ENCODE measurements around the gene ALKBH5.

ALKBH5 gene

DNA sequence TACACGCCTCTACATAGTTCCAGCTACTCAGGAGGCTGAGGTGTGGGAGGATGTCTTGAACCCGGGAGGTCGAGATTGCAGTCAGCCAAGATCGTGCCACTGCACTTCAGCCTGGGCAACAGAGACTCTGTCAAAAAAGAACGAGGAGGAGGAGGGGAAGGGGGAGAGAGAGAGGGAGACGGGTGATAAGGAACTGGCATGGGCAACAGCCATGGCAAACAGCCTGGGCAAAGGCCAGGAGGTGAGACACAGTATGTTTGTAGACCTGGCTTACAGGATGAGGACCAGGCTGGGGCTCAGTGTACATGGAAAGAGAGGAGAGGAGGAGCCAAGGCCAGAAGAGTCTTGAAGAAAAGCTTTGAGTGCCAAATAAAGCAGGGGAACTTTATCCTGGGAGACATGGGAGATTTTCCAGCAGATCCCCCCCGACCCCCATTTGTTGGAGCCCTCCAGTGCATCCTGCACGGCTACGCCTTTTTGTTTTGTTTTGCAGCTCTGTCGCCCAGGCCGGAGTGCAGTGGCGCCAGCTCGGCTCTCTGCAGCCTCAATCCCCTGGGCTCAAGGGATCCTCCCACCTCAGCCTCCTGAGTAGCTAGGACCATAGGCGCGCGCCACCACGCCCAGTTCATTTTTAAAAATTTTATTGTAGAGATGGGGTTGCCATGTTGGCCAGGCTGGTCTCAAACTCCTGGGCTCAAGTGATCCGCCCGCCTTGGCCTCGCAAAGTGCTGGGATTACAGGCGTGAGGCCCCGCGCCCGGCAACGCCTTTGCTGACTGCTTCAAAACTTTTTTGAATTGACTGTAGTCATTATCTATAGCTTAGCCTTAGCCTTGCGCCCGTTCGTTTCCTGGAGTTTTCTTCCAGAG, 1.3 kb upstream of the ALKBH5 start:
- TF ChIP-seq, protein P1, sequence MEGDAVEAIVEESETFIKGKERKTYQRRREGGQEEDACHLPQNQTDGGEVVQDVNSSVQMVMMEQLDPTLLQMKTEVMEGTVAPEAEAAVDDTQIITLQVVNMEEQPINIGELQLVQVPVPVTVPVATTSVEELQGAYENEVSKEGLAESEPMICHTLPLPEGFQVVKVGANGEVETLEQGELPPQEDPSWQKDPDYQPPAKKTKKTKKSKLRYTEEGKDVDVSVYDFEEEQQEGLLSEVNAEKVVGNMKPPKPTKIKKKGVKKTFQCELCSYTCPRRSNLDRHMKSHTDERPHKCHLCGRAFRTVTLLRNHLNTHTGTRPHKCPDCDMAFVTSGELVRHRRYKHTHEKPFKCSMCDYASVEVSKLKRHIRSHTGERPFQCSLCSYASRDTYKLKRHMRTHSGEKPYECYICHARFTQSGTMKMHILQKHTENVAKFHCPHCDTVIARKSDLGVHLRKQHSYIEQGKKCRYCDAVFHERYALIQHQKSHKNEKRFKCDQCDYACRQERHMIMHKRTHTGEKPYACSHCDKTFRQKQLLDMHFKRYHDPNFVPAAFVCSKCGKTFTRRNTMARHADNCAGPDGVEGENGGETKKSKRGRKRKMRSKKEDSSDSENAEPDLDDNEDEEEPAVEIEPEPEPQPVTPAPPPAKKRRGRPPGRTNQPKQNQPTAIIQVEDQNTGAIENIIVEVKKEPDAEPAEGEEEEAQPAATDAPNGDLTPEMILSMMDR (IDR thresholded peaks at IDR 0.05; ENCODE audit: control insufficient read depth, insufficient read depth, low read depth, low read length, missing control alignments), result no peak
- peak overlapping the region; percentile 62 for H3K4me3 ChIP-seq (ENCODE audit: control insufficient read depth, low read depth, low read length)
- no peak for DNase-seq (ENCODE audit: low read depth)

DNA sequence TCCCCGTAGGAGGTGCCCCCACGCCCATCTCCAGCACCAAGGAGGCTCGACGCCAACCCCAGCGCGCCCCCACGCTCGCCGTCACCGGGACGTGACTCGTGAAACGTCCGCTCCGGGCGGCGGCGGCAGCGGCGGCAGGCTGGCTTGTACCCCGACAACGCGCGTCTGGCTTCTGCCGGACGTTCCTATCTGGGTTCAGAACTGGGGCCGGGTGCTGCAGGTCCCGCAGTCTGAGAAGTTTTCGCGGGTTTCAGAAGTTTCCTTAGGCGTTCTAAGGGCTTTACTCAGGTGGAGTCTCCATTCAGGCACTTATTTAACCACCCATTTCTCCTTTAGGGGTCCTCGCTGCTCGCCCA, 672 bp upstream of the ALKBH5 start:
- peak; percentile 47 for DNase-seq (ENCODE audit: low read depth)
- TF ChIP-seq, protein P1 (IDR thresholded peaks at IDR 0.05; ENCODE audit: control insufficient read depth, insufficient read depth, low read depth, low read length, missing control alignments), result no peak
- H3K4me3 ChIP-seq (ENCODE audit: control insufficient read depth, low read depth, low read length), result peak overlapping the region; percentile 62

DNA sequence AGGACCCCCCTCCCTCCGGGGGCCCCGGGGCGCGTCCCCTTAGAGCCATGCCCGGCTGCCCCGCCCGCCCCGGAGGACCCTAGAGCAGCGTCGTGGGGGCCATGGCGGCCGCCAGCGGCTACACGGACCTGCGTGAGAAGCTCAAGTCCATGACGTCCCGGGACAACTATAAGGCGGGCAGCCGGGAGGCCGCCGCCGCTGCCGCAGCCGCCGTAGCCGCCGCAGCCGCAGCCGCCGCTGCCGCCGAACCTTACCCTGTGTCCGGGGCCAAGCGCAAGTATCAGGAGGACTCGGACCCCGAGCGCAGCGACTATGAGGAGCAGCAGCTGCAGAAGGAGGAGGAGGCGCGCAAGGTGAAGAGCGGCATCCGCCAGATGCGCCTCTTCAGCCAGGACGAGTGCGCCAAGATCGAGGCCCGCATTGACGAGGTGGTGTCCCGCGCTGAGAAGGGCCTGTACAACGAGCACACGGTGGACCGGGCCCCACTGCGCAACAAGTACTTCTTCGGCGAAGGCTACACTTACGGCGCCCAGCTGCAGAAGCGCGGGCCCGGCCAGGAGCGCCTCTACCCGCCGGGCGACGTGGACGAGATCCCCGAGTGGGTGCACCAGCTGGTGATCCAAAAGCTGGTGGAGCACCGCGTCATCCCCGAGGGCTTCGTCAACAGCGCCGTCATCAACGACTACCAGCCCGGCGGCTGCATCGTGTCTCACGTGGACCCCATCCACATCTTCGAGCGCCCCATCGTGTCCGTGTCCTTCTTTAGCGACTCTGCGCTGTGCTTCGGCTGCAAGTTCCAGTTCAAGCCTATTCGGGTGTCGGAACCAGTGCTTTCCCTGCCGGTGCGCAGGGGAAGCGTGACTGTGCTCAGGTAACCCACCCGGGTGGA, 759 bp downstream of the ALKBH5 start:
- TF ChIP-seq, protein P1 (IDR thresholded peaks at IDR 0.05; ENCODE audit: control insufficient read depth, insufficient read depth, low read depth, low read length, missing control alignments), result no peak
- H3K4me3 ChIP-seq (ENCODE audit: control insufficient read depth, low read depth, low read length), result peak overlapping the region; percentile 62
- DNase-seq (ENCODE audit: low read depth), result no peak

DNA sequence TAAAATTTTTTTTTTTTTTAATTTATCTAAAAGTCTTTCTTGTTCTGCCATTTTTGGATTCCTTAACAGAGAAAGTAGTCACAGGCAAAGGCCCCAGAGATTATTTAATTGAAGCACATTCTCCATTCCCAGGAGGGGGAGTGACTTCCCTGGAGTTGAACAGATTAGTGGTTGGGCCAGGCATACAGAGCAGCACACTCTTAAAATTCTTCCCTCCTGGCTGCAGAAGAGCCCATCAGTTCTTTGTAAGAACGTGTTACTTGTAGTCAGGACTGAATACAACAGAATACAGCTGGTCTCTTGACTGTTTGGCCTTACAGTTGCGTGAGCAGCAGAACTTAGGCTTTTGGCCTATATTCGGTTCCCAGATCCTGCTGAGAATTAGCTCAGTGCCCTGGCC, 1.8 kb downstream of the ALKBH5 start:
- peak overlapping the region; percentile 62 for H3K4me3 ChIP-seq (ENCODE audit: control insufficient read depth, low read depth, low read length)
- TF ChIP-seq, protein P1 (IDR thresholded peaks at IDR 0.05; ENCODE audit: control insufficient read depth, insufficient read depth, low read depth, low read length, missing control alignments), result no peak
- DNase-seq (ENCODE audit: low read depth), result no peak

DNA sequence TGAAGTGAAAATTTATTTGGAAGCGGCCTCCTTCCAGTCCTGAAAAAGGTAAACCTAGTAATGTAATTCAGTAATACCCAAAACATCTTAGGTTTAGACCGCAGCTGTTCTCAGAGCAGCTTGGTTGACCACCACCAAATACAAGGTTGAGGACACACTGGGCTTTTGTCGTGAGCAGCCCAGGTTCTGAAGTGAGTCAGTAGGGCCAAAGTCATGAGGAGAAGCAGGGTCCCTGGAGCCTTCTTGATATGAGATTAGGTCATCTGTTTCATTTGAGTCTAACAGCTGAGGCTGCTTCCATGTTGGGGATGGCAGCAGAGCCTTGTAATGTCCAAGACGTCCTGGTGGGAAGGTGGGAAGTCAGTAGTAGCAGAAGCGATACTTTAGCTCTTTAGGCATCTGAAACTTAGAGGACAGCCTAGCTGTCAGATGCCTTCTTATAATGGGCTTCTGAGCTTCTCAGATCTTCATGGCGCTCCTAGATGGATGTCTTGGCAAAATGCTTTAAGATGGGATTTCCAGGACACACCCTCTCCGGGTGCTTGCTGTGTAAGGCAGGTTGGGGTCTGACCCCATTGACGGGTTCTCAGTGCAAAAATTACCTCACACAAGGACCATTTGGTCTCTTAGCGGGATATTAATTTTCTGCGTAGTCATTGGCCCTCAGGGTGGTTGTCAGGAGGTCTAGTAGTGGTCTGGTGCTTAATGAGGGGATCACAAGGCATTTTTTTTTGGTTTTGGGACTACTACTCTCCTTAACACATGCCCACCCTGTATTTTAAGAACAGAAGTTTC, 2.4 kb downstream of the ALKBH5 start:
- TF ChIP-seq, protein P1 (IDR thresholded peaks at IDR 0.05; ENCODE audit: control insufficient read depth, insufficient read depth, low read depth, low read length, missing control alignments), result no peak
- no peak for DNase-seq (ENCODE audit: low read depth)
- peak overlapping the region; percentile 62 for H3K4me3 ChIP-seq (ENCODE audit: control insufficient read depth, low read depth, low read length)

DNA sequence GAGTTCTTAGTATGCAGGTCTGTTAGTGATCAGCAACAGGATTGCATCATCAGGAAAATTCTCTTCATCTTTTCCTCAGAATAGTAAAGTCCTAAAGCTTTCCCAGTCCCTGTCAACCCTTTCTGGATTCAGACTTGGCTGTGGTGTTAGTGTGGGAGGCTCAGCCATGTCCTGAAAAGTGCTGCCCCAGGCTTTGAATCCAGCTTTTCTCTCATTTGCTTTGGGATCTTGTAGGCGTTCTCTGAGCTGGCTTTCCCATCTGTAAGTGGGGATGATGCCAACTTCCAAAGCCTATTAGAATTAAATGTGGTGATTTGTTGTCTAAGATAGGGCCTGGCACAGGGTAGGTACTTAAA, 3.0 kb downstream of the ALKBH5 start:
- no peak for DNase-seq (ENCODE audit: low read depth)
- H3K4me3 ChIP-seq (ENCODE audit: control insufficient read depth, low read depth, low read length), result peak overlapping the region; percentile 62
- TF ChIP-seq, protein P1 (IDR thresholded peaks at IDR 0.05; ENCODE audit: control insufficient read depth, insufficient read depth, low read depth, low read length, missing control alignments), result no peak
